HCT116 (cell line): ENCODE results near the gene TRAK1. TPM values are rescaled to one million over a fixed set of nuclear protein-coding genes. Genes with fewer than 3 reads are reported as not detected.

ENCODE experiments used
- ATAC-seq: fragments of 200-7000 bp; cut with Tn5 transposase; 2 replicates; pipeline ENCODE4 v1.9.1; 2020; ENCODE audit warnings: mild to moderate bottlenecking, moderate library complexity
- BruUV-seq: library from RNA; stranded (reverse); fragments of 400-500 nt; replicated peaks from 2 replicates; lab custom pipeline; 2021; lab: Mats Ljungman, UMichigan
- CTCF ChIA-PET: fragments of 300-600 bp; sonication (Branson Sonifier 250); formaldehyde crosslinking; loops from one replicate; lab custom pipeline; 2021; ENCODE audit warnings: antibody characterized with exemption; lab: Charles Lee
- POLR2A ChIA-PET: fragments of 300-600, 350-600 bp; sonication (Branson Sonifier 250); formaldehyde crosslinking; loops from one replicate; lab custom pipeline; 2021; ENCODE audit warnings: antibody characterized with exemption; lab: Charles Lee
- RAD21 ChIA-PET, 2 experiments: fragments of 300-600 bp; sonication (Branson Sonifier 250); formaldehyde crosslinking; loops; one replicate each; lab custom pipeline; 2023; ENCODE audit warnings: low total read pairs in 2 of 2; ENCODE audit not compliant: uncharacterized antibody in 2 of 2, unreplicated experiment in 2 of 2, low non-redundant PET in 1 of 2; lab: Charles Lee
- DNase-seq: peaks from one replicate; pipeline ENCODE4 v3.0.0-alpha.2; 2010; ENCODE audit warnings: low read depth, low spot score
- H2AFZ ChIP-seq: fragments of 200-600 bp; shearing (Covaris generic), sonication (generic); 2 replicates; pipeline ENCODE4 v1.6.1; 2017; ENCODE audit warnings: low read depth, mixed run types, mixed read lengths, antibody characterized with exemption, low read length; ENCODE audit not compliant: poor library complexity, severe bottlenecking
- H3K27ac ChIP-seq: 2 replicates; pipeline ENCODE4 v1.5.1; 2012; ENCODE audit warnings: low read depth, low read length
- H3K27me3 ChIP-seq: fragments of 200-600 bp; sonication (generic); 2 replicates; pipeline ENCODE4 v1.6.1; 2016; ENCODE audit warnings: mixed run types, low read length, mixed read lengths; ENCODE audit not compliant: insufficient read depth
- H3K36me3 ChIP-seq, 2 experiments: fragments of 200-500 bp in 1 of 2; fragments of 200-600 bp in 1 of 2; sonication (Bioruptor generic) in 1 of 2; sonication (generic) in 1 of 2; 2 replicates each; pipeline versions ENCODE4 v1.5.1 to v1.6.1; 2014 to 2016; ENCODE audit warnings: low read length in 2 of 2, inconsistent platforms in 1 of 2, mixed read lengths in 1 of 2, mixed run types in 1 of 2; ENCODE audit not compliant: insufficient read depth in 2 of 2, control insufficient read depth in 1 of 2
- H3K4me1 ChIP-seq, 2 experiments: fragments of 200-600 bp in 1 of 2; sonication (generic) in 1 of 2; 2 replicates each; pipeline versions ENCODE4 v1.5.1 to v1.6.1; 2012 to 2017; ENCODE audit warnings: low read length in 2 of 2, inconsistent platforms in 1 of 2, mild to moderate bottlenecking in 1 of 2, mixed read lengths in 1 of 2, mixed run types in 1 of 2, moderate library complexity in 1 of 2; ENCODE audit not compliant: insufficient read depth in 2 of 2, control insufficient read depth in 1 of 2
- H3K4me2 ChIP-seq: fragments of 200-600 bp; sonication (generic); 2 replicates; pipeline ENCODE4 v1.6.1; 2017; ENCODE audit warnings: mixed run types, low read length, mixed read lengths
- H3K4me3 ChIP-seq, 2 experiments: fragments of 200-600 bp in 1 of 2; sonication (generic) in 1 of 2; replicated peaks in 1 of 2; 2 replicates each; pipeline ENCODE4 v1.5.1; 2011 to 2016; ENCODE audit warnings: low read length in 2 of 2, control low read depth in 1 of 2, low read depth in 1 of 2, mild to moderate bottlenecking in 1 of 2, mixed read lengths in 1 of 2, mixed run types in 1 of 2
- H3K79me2 ChIP-seq: fragments of 200-600 bp; sonication (generic); 2 replicates; pipeline ENCODE4 v1.6.1; 2017; ENCODE audit warnings: mild to moderate bottlenecking, mixed run types, low read length, moderate library complexity, mixed read lengths; ENCODE audit not compliant: insufficient read depth
- H3K9ac ChIP-seq: fragments of 200-600 bp; sonication (generic); 2 replicates; pipeline ENCODE4 v1.6.1; 2016; ENCODE audit warnings: low read length, mixed read lengths
- H3K9me2 ChIP-seq: fragments of 200-600 bp; sonication (generic), shearing (Covaris generic); 2 replicates; pipeline ENCODE4 v1.6.1; 2017; ENCODE audit warnings: mixed run types, mild to moderate bottlenecking, moderate library complexity; ENCODE audit not compliant: insufficient read depth
- H3K9me3 ChIP-seq, 2 experiments: fragments of 200-500 bp in 1 of 2; fragments of 200-600 bp in 1 of 2; sonication (Bioruptor generic) in 1 of 2; sonication (generic) in 1 of 2; 2 replicates each; pipeline ENCODE4 v1.6.1; 2014 to 2017; ENCODE audit warnings: low read length in 2 of 2, mixed read lengths in 2 of 2, inconsistent platforms in 1 of 2, low read depth in 1 of 2, mild to moderate bottlenecking in 1 of 2, mixed run types in 1 of 2, moderate library complexity in 1 of 2; ENCODE audit not compliant: control insufficient read depth in 1 of 2, insufficient read depth in 1 of 2
- H4K20me1 ChIP-seq: fragments of 200-600 bp; sonication (generic), shearing (Covaris generic); 2 replicates; pipeline ENCODE4 v1.6.1; 2017; ENCODE audit warnings: mixed run types, mild to moderate bottlenecking, moderate library complexity; ENCODE audit not compliant: insufficient read depth
- CBX3 ChIP-seq: IDR thresholded peaks from 2 replicates; pipeline ENCODE4 v1.6.1; 2012; ENCODE audit warnings: low read depth
- EZH2phosphoT487 ChIP-seq: fragments of 200-600 bp; IDR thresholded peaks from 2 replicates; pipeline ENCODE4 v1.6.1; 2018; ENCODE audit warnings: antibody characterized with exemption, borderline replicate concordance
- POLR2AphosphoS5 ChIP-seq: IDR thresholded peaks from 2 replicates; pipeline ENCODE4 v1.6.1; 2011; ENCODE audit warnings: mild to moderate bottlenecking, low read depth, low read length, moderate library complexity
- REST ChIP-seq: IDR thresholded peaks from 2 replicates; pipeline ENCODE4 v1.6.1; 2012; ENCODE audit warnings: low read depth
- SP1 ChIP-seq: IDR thresholded peaks from 2 replicates; pipeline ENCODE4 v1.6.1; 2012; ENCODE audit warnings: low read depth
- SRF ChIP-seq: IDR thresholded peaks from 2 replicates; pipeline ENCODE4 v1.6.1; 2012; ENCODE audit warnings: low read depth
- intact Hi-C: fragments of 100-400 bp; cut with micrococcal nuclease; formaldehyde crosslinking; loops from 2 replicates; pipeline ENCODE4 v1.10.0; 2022
- total RNA-seq: library from RNA; stranded (reverse); gene quantifications from one replicate; pipeline ENCODE4 v1.2.1, GENCODE V29; 2021; ENCODE audit not compliant: unreplicated experiment

The TRAK1 gene
- total RNA-seq, 1 experiment from 2014 or later, result 25.9 TPM

- DNase-seq (no peak), ATAC-seq (peak; percentile 24; the same call in 1 of the 2 replicates)
- Histone ChIP-seq H3K27ac (peak overlapping the region; percentile 44), H3K27me3 (no peaks in the 10 kb centered on the region), H3K4me3 (peak overlapping the region in 1 of 2 experiments; percentile 23; a peak in 2 of 4 replicates), H3K9me2 (no peaks in the 10 kb centered on the region), H3K9ac (peak overlapping the region; percentile 28; the same call in 1 of the 2 replicates), H2AFZ (no peak overlapping the region), H3K4me1 (peaks cover 36 to 41% of the 10 kb centered on the region in 2 experiments), H3K9me3 (no peaks in the 10 kb centered on the region), H4K20me1 (0 out of 2 replicates have a peak, but pooled peaks cover 5% of the 10 kb centered on the region), H3K79me2 (peaks cover 74% of the 10 kb centered on the region), H3K36me3 (no peaks in the 10 kb centered on the region), H3K4me2 (peak overlapping the region; percentile 65)
- POLR2A ChIA-PET, result no interaction called here
- TF ChIP-seq EZH2phosphoT487 (no peak), CBX3 (no peak), SP1 (no peak), REST (no peak), SRF (no peak), POLR2AphosphoS5 (no peak)
- CTCF ChIA-PET, result no interaction called here
- RAD21 ChIA-PET, result no interaction called here
- intact Hi-C loops, result no loop called here
- no TSS peak for BruUV-seq
Measured at GRCh38 chr3:42042747-42043098, 48.4 kb upstream of the TRAK1 start.
